Neural cell (in vitro differentiated cells): Measurements from ENCODE around the gene PSMC3.

Source experiments
- CTCF ChIP-seq: fragments of 450-650 bp; IDR thresholded peaks from 2 replicates; pipeline ENCODE4 v1.5.1; 2014; ENCODE audit warnings: antibody characterized with exemption, mild to moderate bottlenecking, moderate library complexity; ENCODE audit not compliant: poor library complexity, severe bottlenecking
- RAD21 ChIP-seq: fragments of 450-650 bp; conservative IDR thresholded peaks from 2 replicates; pipeline ENCODE4 v1.6.1; 2014; ENCODE audit warnings: antibody characterized with exemption, mild to moderate bottlenecking, moderate library complexity
- SMC3 ChIP-seq: fragments of 450-650 bp; conservative IDR thresholded peaks from 2 replicates; pipeline ENCODE4 v1.6.1; 2014; ENCODE audit warnings: antibody characterized with exemption, mild to moderate bottlenecking, moderate library complexity; ENCODE audit not compliant: poor library complexity

GRCh38 chr11:47394050-47394321 lies 32.3 kb downstream of the PSMC3 start:
- TF ChIP-seq CTCF, result no peak
- TF ChIP-seq RAD21, result no peak
- no peak for TF ChIP-seq SMC3
